NOMO-1 treated with dmso at 0.1 percent for 144 hours (cell line): ENCODE data around the gene C11orf24.
A peak's percentile ranks its signal among the peaks of the same experiment; 100 is the strongest.

ENCODE experiments used
- DNase-seq: peaks from one replicate; lab custom pipeline; 2025; ENCODE audit not compliant: unreplicated experiment; lab: John Stamatoyannopoulos, UW

C11orf24 gene

GRCh38 chr11:68271781-68272608, at the start of gene C11orf24:
Gene C11orf24 (minus strand): TSS chr11:68271973. CDS start chr11:68263767, 8,206 bp downstream.
- peak; percentile 97 for DNase-seq

GRCh38 chr11:68317147-68317785, 45.5 kb upstream of the C11orf24 start:
- no peak for DNase-seq

- DNase-seq: no peak
These were observed 43.6 kb upstream of the C11orf24 start for GRCh38 chr11:68315171-68315920.

GRCh38 chr11:68314203-68315170, 42.7 kb upstream of the C11orf24 start:
- no peak for DNase-seq

GRCh38 chr11:68313574-68314202, 41.9 kb upstream of the C11orf24 start:
- DNase-seq: no peak

- DNase-seq: no peak
These were observed 41.2 kb upstream of the C11orf24 start for GRCh38 chr11:68312780-68313573.

GRCh38 chr11:68312117-68312779, 40.5 kb upstream of the C11orf24 start, which contains the start of gene LRP5:
Gene LRP5 (plus strand): TSS chr11:68312591. CDS start chr11:68312715, 124 bp downstream.
- DNase-seq: no peak

GRCh38 chr11:68311160-68312116, 39.7 kb upstream of the C11orf24 start:
- no peak for DNase-seq

- no peak for DNase-seq
These were observed 37.9 kb upstream of the C11orf24 start for GRCh38 chr11:68309621-68310185.

GRCh38 chr11:68308068-68308467, 36.3 kb upstream of the C11orf24 start:
- DNase-seq: no peak

- DNase-seq: no peak
These were observed 34.9 kb upstream of the C11orf24 start for GRCh38 chr11:68306636-68307035.

- DNase-seq: no peak
These were observed 32.4 kb upstream of the C11orf24 start for GRCh38 chr11:68303982-68304780.

GRCh38 chr11:68303083-68303482, 31.3 kb upstream of the C11orf24 start:
- peak; percentile 43 for DNase-seq

- no peak for DNase-seq
These were observed 30.9 kb upstream of the C11orf24 start for GRCh38 chr11:68302670-68303069.

GRCh38 chr11:68302256-68302655, 30.5 kb upstream of the C11orf24 start:
- DNase-seq: no peak

- no peak for DNase-seq
These were observed 28.5 kb upstream of the C11orf24 start for GRCh38 chr11:68300076-68300830.
